Ovary (tissue), 3 donors: Measurements from ENCODE around the gene IFT88.

Experiments
- CTCF ChIP-seq, 3 donors: fragments of 450-650 bp in 2 of 3; fragments of 200-600 bp in 1 of 3; IDR thresholded peaks; one replicate each; pipeline versions ENCODE4 v1.5.1 to v1.8.0; 2016 to 2022; ENCODE audit warnings: antibody characterized with exemption in 3 of 3, mild to moderate bottlenecking in 1 of 3
- POLR2A ChIP-seq: fragments of 450-650 bp; IDR thresholded peaks from one replicate; pipeline ENCODE4 v1.6.1; 2017; ENCODE audit warnings: antibody characterized with exemption, mild to moderate bottlenecking, moderate library complexity
- donor health status: DM: no; HTN: no; CAD: no.

DNA sequence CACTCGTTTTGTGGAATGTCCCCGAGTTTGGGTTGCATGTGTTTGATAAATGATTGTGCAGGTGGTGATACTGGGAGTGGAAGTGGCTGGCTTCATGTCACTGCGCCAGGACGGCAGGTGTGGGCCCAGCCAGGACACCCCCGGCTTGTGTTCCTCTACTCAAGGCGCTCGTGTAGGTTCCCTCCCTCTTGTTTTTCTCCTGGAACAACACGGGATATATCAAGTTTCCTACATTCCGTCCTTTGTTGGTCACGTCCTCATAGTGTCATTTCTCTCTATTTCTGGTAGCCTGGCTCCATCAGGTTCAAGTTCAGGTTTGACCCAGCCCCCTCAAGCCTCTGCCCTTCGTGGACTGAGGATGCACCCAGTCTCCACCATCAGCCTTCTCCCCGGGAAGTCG lies 152.8 kb downstream of the IFT88 start:
- no peak for TF ChIP-seq POLR2A
- no peak for TF ChIP-seq CTCF (IDR thresholded peaks at IDR 0.05)
